ENCODE measurements around the gene TBC1D1. TPM values are rescaled to one million over a fixed set of nuclear protein-coding genes. Genes with fewer than 3 reads are reported as not detected.

The TBC1D1 gene
- total and polyA plus RNA-seq, 2 of the 8 experiments (the other 6 are each of a cell fraction or from before 2014, with no cell fraction given) = 96.9 to 162 TPM

DNA sequence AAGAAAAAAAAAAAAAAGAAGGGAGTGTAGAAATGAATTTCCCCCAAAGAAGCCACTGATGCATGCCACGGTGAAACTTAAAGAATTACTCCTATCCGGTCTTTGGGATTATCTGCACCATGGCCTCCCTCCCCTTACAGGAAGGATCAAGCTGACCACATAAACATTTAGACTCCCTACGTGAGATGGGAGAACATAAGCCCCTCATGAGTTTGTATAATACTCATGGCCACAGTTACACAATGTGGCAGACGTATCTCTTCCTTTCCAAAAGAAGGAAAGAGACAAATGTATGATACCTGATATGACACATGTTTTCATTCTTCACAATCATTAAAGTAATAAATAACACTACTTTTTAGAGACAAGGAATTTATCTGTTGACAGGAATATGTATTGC lies 66.1 kb downstream of the TBC1D1 start:
- no peak overlapping the region for H3K27ac ChIP-seq (ENCODE audit: low read depth, low read length)
- no peak overlapping the region for H3K4me3 ChIP-seq (ENCODE audit: extremely low read depth in 1 of 4, insufficient read depth in 2 of 4, low read depth in 3 of 4, low read length in 4 of 4)
- H2BK15ac ChIP-seq (ENCODE audit: low read length) = no peak overlapping the region
- H3K14ac ChIP-seq (ENCODE audit: insufficient read length) = no peak overlapping the region
- DNase-seq (ENCODE audit: low read depth in 1 of 2, low spot score in 2 of 2) (no peak), FAIRE-seq (no peak)
- H2BK5ac ChIP-seq (ENCODE audit: low read depth, low read length) = no peak overlapping the region
- no peak overlapping the region for H2BK20ac ChIP-seq (ENCODE audit: low read length)
- no peak overlapping the region for H4K8ac ChIP-seq (ENCODE audit: extremely low read depth, insufficient read depth, low read length)
- POLR2A ChIA-PET (ENCODE audit: partially characterized antibody) = no interaction called here
- H2AK5ac ChIP-seq (ENCODE audit: low read depth, low read length) = no peak overlapping the region
- no peaks in the 10 kb centered on the region for H4K20me1 ChIP-seq (replicated peaks in 1 of 2; ENCODE audit: control insufficient read depth in 1 of 2, insufficient read depth in 2 of 2, low read length in 2 of 2)
- H3K9ac ChIP-seq (replicated peaks in 1 of 4; ENCODE audit: extremely low read depth in 1 of 4, low read depth in 3 of 4, low read length in 3 of 4) = no peak overlapping the region
- no peak overlapping the region for H3K23ac ChIP-seq (ENCODE audit: insufficient read length)
- CTCF ChIA-PET (ENCODE audit: partially characterized antibody) = no interaction called here
- no peaks in the 10 kb centered on the region for H3K27me3 ChIP-seq (replicated peaks in 1 of 4; ENCODE audit: control insufficient read depth in 3 of 4, extremely low read depth in 1 of 4, insufficient read depth in 3 of 4, low read length in 3 of 4)
- no peak overlapping the region for H3K56ac ChIP-seq (replicated peaks; ENCODE audit: insufficient read length, low read depth, low read length)
- H3K4me2 ChIP-seq (ENCODE audit: insufficient read depth in 1 of 2, low read depth in 2 of 2, low read length in 2 of 2) = no peak overlapping the region
- no peak overlapping the region for H2AFZ ChIP-seq (ENCODE audit: low read length)
- H3K79me2 ChIP-seq (ENCODE audit: control insufficient read depth in 1 of 2, insufficient read depth in 2 of 2, low read length in 2 of 2) = no peaks in the 10 kb centered on the region
- H3K4me1 ChIP-seq (replicated peaks in 1 of 4; ENCODE audit: control insufficient read depth in 3 of 4, insufficient read depth in 4 of 4, low read length in 3 of 4) = no peaks in the 10 kb centered on the region
- H3K36me3 ChIP-seq (ENCODE audit: control insufficient read depth in 2 of 4, insufficient read depth in 4 of 4, low read length in 3 of 4) = no peaks in the 10 kb centered on the region
- H3K4ac ChIP-seq (replicated peaks; ENCODE audit: insufficient read length, low read depth, low read length) = no peak overlapping the region
- H3K9me3 ChIP-seq (ENCODE audit: insufficient read depth in 2 of 2, low read depth in 1 of 2, low read length in 1 of 2) = no peaks in the 10 kb centered on the region
- no peak overlapping the region for H4K5ac ChIP-seq (ENCODE audit: insufficient read length, low read depth, low read length)
- no peak overlapping the region for H2BK120ac ChIP-seq (replicated peaks; ENCODE audit: low read depth, low read length)
- no peaks in the 10 kb centered on the region for H3K79me1 ChIP-seq (ENCODE audit: low read depth, low read length)
- WGBS, 2 experiments (ENCODE audit: extremely low coverage in 1 of 2, insufficient coverage in 1 of 2, insufficient read length in 1 of 2, insufficient replicate concordance in 2 of 2, low coverage in 1 of 2, low lambda C conversion rate in 2 of 2, missing lambda C conversion rate in 1 of 2) = 66% methylated on average over 4 of the region's 4 CpGs; no CpG with 5 or more reads in 1 of the 2 experiments
- TF ChIP-seq KDM4A (IDR thresholded peaks at IDR 0.05; ENCODE audit: low read depth, low read length, severe bottlenecking) (no peak), USF2 (IDR thresholded peaks at IDR 0.05; ENCODE audit: low read length) (no peak), TAF7 (optimal IDR thresholded peaks at IDR 0.05; ENCODE audit: borderline replicate concordance, low read depth, low read length) (no peak)
- H3K18ac ChIP-seq (ENCODE audit: extremely low read depth, low read length) = no peak overlapping the region
- no peak overlapping the region for H2BK12ac ChIP-seq (ENCODE audit: low read depth, low read length)
- no peaks in the 10 kb centered on the region for H3K23me2 ChIP-seq (ENCODE audit: low read depth, low read length)
- no peak overlapping the region for H4K91ac ChIP-seq (replicated peaks; ENCODE audit: insufficient read length, low read length)
